Stimulated activated CD8-positive, alpha-beta memory T cell treated with anti-CD3 and anti-CD28 coated beads, Interleukin-7, amount 100 ng/mL, for 24 hours (primary cell): ENCODE results near the gene FZD2.
"Not testable (repeated sequence)": the region's sequence is repeated elsewhere in the genome, so short reads cannot be mapped to it uniquely, and the experiment has no call there.

Experiments used
- DNase-seq: peaks from one replicate; pipeline ENCODE4 v3.0.0-alpha.2; 2020; ENCODE audit warnings: low read depth

The FZD2 gene

GRCh38 chr17:44546671-44547606, 10.3 kb upstream of the FZD2 start:
- DNase-seq = no peak

- no peak for DNase-seq
Measured at GRCh38 chr17:44547625-44548267, 9.5 kb upstream of the FZD2 start.

GRCh38 chr17:44548376-44549230, 8.7 kb upstream of the FZD2 start:
- no peak for DNase-seq

GRCh38 chr17:44549686-44550085, 7.6 kb upstream of the FZD2 start:
- DNase-seq = no peak

GRCh38 chr17:44552361-44552760, 4.9 kb upstream of the FZD2 start:
- DNase-seq = no peak

- no peak for DNase-seq
Measured at GRCh38 chr17:44555099-44555498, 2.2 kb upstream of the FZD2 start.

GRCh38 chr17:44556166-44556831, 985 bp upstream of the FZD2 start:
- DNase-seq = no peak

GRCh38 chr17:44557651-44558285, 484 bp downstream of the FZD2 start:
- no peak for DNase-seq

GRCh38 chr17:44558334-44558709, 1.0 kb downstream of the FZD2 start:
- no peak for DNase-seq

GRCh38 chr17:44558710-44559633, 1.7 kb downstream of the FZD2 start:
- DNase-seq = no peak

- DNase-seq = no peak
Measured at GRCh38 chr17:44559634-44560554, 2.6 kb downstream of the FZD2 start.

- DNase-seq = no peak
Measured at GRCh38 chr17:44561237-44561623, 3.9 kb downstream of the FZD2 start.

- DNase-seq = no peak
Measured at GRCh38 chr17:44564429-44564828, 7.1 kb downstream of the FZD2 start.

- no peak for DNase-seq
Measured at GRCh38 chr17:44565866-44566443, 8.7 kb downstream of the FZD2 start.

- not testable (repeated sequence) for DNase-seq
Measured at GRCh38 chr17:44568311-44568944, 11.1 kb downstream of the FZD2 start.

GRCh38 chr17:44568945-44569858, 11.9 kb downstream of the FZD2 start:
- no peak for DNase-seq

- DNase-seq = no peak
Measured at GRCh38 chr17:44572801-44573200, 15.5 kb downstream of the FZD2 start.
